H54 (cell line): ENCODE results near the gene RNF144A.

Experiments used
- DNase-seq: peaks from one replicate; pipeline ENCODE4 v3.0.0; 2011; ENCODE audit warnings: low spot score, mixed read lengths; ENCODE audit not compliant: insufficient read length
- FAIRE-seq: peaks from 3 replicates; lab custom pipeline; 2011; peaks lifted over from hg19 to GRCh38; lab: Jason Lieb, UNC
- POLR2A ChIP-seq: IDR thresholded peaks from 2 replicates; pipeline ENCODE4 v1.6.1; 2011; ENCODE audit warnings: low read depth, mild to moderate bottlenecking, low read length

The RNF144A gene, protein sequence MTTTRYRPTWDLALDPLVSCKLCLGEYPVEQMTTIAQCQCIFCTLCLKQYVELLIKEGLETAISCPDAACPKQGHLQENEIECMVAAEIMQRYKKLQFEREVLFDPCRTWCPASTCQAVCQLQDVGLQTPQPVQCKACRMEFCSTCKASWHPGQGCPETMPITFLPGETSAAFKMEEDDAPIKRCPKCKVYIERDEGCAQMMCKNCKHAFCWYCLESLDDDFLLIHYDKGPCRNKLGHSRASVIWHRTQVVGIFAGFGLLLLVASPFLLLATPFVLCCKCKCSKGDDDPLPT

GRCh38 chr2:6917071-6917760 is at the start of gene RNF144A:
RNF144A (plus strand) TSS chr2:6917412; CDS start chr2:6996927, 79,515 bp downstream.
- FAIRE-seq (no peak), DNase-seq (peak; percentile 65)
- TF ChIP-seq POLR2A, result peak; percentile 42; the same call in 1 of the 2 replicates

DNA sequence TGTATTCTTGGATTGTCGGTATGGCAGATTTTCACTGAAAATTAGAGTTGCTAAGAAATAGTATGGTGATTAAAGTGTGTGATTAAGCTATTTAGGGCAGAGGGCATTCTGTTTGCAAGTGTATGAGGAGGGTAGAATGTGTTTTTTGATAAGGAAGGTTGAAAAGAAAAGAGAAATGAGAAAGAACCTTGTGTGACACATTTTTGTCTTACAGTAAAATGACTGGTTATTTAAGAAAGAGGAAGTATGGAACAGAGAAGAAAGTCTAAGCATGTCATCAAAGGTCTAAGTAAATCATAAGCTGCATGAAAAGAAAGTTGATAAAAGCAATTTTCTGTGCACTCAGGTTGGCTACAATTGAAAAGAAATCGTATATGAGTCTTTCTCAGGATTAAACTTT is 44.8 kb upstream of the RNF144A start:
- no peak for DNase-seq
- no peak for FAIRE-seq

DNA sequence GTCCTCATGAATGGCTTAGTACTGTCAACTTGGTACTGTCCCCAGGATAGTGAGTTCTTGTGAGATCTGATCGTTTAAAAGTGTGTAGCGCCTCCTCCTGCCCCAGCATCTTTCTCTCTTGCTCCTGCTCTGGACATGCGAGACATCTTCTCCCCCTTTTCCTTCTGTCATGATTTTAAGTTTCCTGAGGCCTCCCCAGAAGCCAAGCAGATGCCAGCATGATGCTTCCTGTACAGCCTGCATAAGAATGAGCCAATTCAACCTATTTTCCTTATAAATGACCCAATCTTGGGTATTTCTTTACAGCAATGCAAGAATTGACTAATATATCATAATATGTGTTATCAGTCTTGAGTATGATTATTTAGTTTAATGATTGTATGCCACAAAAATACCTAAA is 43.2 kb upstream of the RNF144A start:
- no peak for TF ChIP-seq POLR2A
- DNase-seq (no peak), FAIRE-seq (no peak)

More for the DNA sequence above, 44.8 kb upstream of the RNF144A start:
- TF ChIP-seq POLR2A, result no peak

DNA sequence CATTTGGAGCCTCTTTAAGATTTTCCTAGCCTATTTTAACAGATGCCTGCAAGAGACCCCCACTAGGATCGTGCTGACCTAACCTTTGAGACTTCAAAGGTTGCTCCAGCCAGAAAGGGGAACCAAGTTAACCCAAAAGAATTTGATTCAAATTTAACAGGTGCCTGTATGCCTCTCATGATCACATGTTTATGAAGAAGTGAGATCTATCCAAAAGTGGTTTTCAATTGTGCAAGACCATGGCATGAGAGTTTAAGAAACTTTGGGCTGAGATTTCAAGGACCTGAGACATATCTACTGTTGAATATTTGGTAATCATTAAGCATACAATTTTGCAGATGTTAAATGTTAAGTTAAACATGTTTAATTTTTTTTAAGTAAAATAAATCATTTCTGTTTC is 40.9 kb upstream of the RNF144A start:
- no peak for TF ChIP-seq POLR2A
- DNase-seq, result no peak
- no peak for FAIRE-seq

- DNase-seq (no peak), FAIRE-seq (no peak)
- no peak for TF ChIP-seq POLR2A
These were observed 39.6 kb upstream of the RNF144A start, which contains the start of gene RSAD2 for GRCh38 chr2:6877402-6878304. RSAD2 (plus strand) TSS chr2:6877777; CDS start chr2:6877801, 24 bp downstream.

DNA sequence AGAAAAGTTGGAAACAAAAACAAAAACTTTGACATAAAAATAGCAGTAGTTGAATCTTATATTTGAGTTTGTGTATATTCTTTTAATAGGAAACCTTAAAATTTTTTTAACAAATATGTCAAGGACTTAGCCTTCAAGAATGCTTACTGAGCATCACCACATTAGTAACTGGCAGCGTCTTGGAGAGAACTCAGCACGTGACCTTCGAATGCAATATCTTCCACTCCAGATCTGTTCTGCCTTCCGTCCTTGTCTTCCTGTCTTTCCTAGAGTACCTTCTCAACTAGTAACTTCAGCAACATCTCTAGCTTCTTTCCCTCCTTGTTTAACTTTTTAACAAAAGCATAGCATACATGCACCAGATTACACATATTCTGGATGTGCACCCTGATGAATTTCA is 38.7 kb upstream of the RNF144A start:
- FAIRE-seq (no peak), DNase-seq (no peak)
- TF ChIP-seq POLR2A, result no peak

GRCh38 chr2:6879011-6879410 is 38.2 kb upstream of the RNF144A start:
- DNase-seq (no peak), FAIRE-seq (no peak)
- no peak for TF ChIP-seq POLR2A

- DNase-seq, result no peak
- no peak for TF ChIP-seq POLR2A
- no peak for FAIRE-seq
These were observed 36.9 kb upstream of the RNF144A start for GRCh38 chr2:6880200-6880733.

GRCh38 chr2:6881046-6881445 is 36.2 kb upstream of the RNF144A start:
- FAIRE-seq, result no peak
- no peak for TF ChIP-seq POLR2A
- no peak for DNase-seq

DNA sequence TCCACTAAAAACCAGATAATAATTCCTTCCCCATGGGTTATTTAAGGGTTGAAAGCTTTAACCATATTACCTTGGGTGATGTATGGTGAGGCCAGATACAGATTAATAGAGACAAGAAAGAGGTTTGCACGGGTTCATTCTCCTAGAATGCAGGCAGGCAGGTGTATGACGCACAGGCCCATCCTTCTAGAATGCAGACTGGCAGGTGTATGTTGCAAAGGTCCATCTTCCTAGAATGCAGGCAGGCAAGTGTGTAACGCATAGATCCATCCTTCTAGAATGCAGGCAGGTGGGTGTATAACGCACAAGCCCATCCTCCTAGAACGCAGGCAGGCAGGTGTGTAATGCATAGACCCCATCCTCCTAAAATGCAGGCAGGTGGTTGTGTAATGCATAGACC is 35.7 kb upstream of the RNF144A start:
- DNase-seq (no peak), FAIRE-seq (no peak)
- TF ChIP-seq POLR2A, result no peak

- DNase-seq, result no peak
- no peak for TF ChIP-seq POLR2A
- FAIRE-seq, result no peak
These were observed 33.6 kb upstream of the RNF144A start for GRCh38 chr2:6883448-6884122.

DNA sequence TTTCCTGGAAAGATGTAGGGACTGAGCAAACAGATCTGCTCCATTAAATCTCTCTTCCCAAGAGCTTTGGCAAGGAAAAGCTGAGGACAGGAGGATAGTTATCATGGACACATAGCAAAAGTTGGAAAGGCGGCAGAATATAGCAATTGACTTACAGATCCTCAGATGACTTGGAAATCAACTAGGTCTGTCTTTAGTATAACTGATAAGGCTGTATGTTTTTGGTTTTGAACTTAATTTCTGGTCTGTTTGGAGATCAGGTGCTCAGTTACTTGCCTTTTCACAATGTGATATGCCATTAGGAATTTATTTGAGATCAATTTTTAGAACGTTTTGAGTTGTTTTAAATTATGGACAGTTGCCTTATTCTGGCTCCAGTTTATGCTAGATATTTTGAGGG is 31.7 kb upstream of the RNF144A start:
- TF ChIP-seq POLR2A, result no peak
- no peak for DNase-seq
- no peak for FAIRE-seq

- no peak for TF ChIP-seq POLR2A
- no peak for FAIRE-seq
- DNase-seq, result no peak
These were observed 31.2 kb upstream of the RNF144A start for GRCh38 chr2:6885968-6886367.
